Nephron (organoid): ENCODE measurements around the gene TMEM202.

Experiments used
- H3K27ac Mint-ChIP-seq, 3 experiments: 2 replicates each; pipeline ENCODE4 v1.8.0; 2020; ENCODE audit warnings: mixed read lengths in 3 of 3, mild to moderate bottlenecking in 2 of 3, moderate library complexity in 1 of 3
- H3K27me3 Mint-ChIP-seq: 2 replicates; pipeline ENCODE4 v1.8.0; 2021; ENCODE audit warnings: low read depth, mild to moderate bottlenecking, moderate library complexity, mixed read lengths
- H3K36me3 Mint-ChIP-seq: 2 replicates; pipeline ENCODE4 v1.8.0; 2020; ENCODE audit warnings: low read depth, mixed read lengths
- H3K4me1 Mint-ChIP-seq: 2 replicates; pipeline ENCODE4 v1.8.0; 2020; ENCODE audit warnings: mixed read lengths
- H3K4me3 Mint-ChIP-seq, 3 experiments: 2 replicates each; pipeline ENCODE4 v1.8.0; 2020; ENCODE audit warnings: mild to moderate bottlenecking in 3 of 3, mixed read lengths in 3 of 3, moderate library complexity in 2 of 3
- H3K9me3 Mint-ChIP-seq: 2 replicates; pipeline ENCODE4 v1.8.0; 2020; ENCODE audit warnings: mixed read lengths
- CTCF ChIP-seq, 3 experiments: fragments of 200-600 bp; sonication (generic); IDR thresholded peaks; one replicate each; pipeline ENCODE4 v1.5.0; 2021; ENCODE audit warnings: antibody characterized with exemption in 3 of 3; ENCODE audit not compliant: unreplicated experiment in 3 of 3

Gene TMEM202

GRCh38 chr15:72365844-72366243 is 32.3 kb upstream of the TMEM202 start:
- Mint-ChIP-seq H3K4me3 (no peak overlapping the region), H3K27me3 (no peaks in the 10 kb centered on the region), H3K27ac (no peak overlapping the region), H3K9me3 (no peaks in the 10 kb centered on the region), H3K4me1 (no peaks in the 10 kb centered on the region), H3K36me3 (peaks cover 15% of the 10 kb centered on the region)
- no peak for TF ChIP-seq CTCF (IDR thresholded peaks at IDR 0.05; ENCODE audit: unreplicated experiment in 3 of 3)

- H3K4me3 Mint-ChIP-seq = no peak overlapping the region
- H3K27ac Mint-ChIP-seq = no peak overlapping the region
- H3K27me3 Mint-ChIP-seq = no peaks in the 10 kb centered on the region
- H3K36me3 Mint-ChIP-seq = peaks cover 15% of the 10 kb centered on the region
- TF ChIP-seq CTCF (IDR thresholded peaks at IDR 0.05; ENCODE audit: unreplicated experiment in 3 of 3) = no peak
- H3K9me3 Mint-ChIP-seq = no peaks in the 10 kb centered on the region
- no peaks in the 10 kb centered on the region for H3K4me1 Mint-ChIP-seq
Measured at GRCh38 chr15:72368325-72368724, 29.8 kb upstream of the TMEM202 start.

GRCh38 chr15:72368899-72369298 is 29.2 kb upstream of the TMEM202 start:
- Mint-ChIP-seq H3K9me3 (no peaks in the 10 kb centered on the region), H3K4me3 (no peak overlapping the region), H3K27me3 (no peaks in the 10 kb centered on the region), H3K27ac (peak overlapping the region in 1 of 3 experiments; percentile 14), H3K36me3 (peaks cover 15% of the 10 kb centered on the region), H3K4me1 (peaks cover 1% of the 10 kb centered on the region)
- no peak for TF ChIP-seq CTCF (IDR thresholded peaks at IDR 0.05; ENCODE audit: unreplicated experiment in 3 of 3)

GRCh38 chr15:72369964-72370363 is 28.1 kb upstream of the TMEM202 start:
- TF ChIP-seq CTCF (IDR thresholded peaks at IDR 0.05; ENCODE audit: unreplicated experiment in 3 of 3) = no peak
- Mint-ChIP-seq H3K4me3 (no peak overlapping the region), H3K4me1 (peaks cover 12% of the 10 kb centered on the region), H3K36me3 (peaks cover 15% of the 10 kb centered on the region), H3K9me3 (no peaks in the 10 kb centered on the region), H3K27ac (no peak overlapping the region), H3K27me3 (no peaks in the 10 kb centered on the region)

- H3K4me1 Mint-ChIP-seq = peaks cover 28% of the 10 kb centered on the region
- no peak for TF ChIP-seq CTCF (IDR thresholded peaks at IDR 0.05; ENCODE audit: unreplicated experiment in 3 of 3)
- peaks cover 5% of the 10 kb centered on the region for H3K36me3 Mint-ChIP-seq
- peak overlapping the region in 1 of 3 experiments; percentile 37 for H3K4me3 Mint-ChIP-seq
- H3K9me3 Mint-ChIP-seq = no peaks in the 10 kb centered on the region
- H3K27ac Mint-ChIP-seq = no peak overlapping the region
- H3K27me3 Mint-ChIP-seq = peaks cover 3% of the 10 kb centered on the region
Measured at GRCh38 chr15:72372361-72372760, 25.7 kb upstream of the TMEM202 start.

- Mint-ChIP-seq H3K27ac (peak overlapping the region; percentile 83 to 96 (median 92)), H3K4me3 (peak overlapping the region; percentile 92 to 94 (median 93)), H3K36me3 (no peaks in the 10 kb centered on the region), H3K9me3 (no peaks in the 10 kb centered on the region), H3K27me3 (peaks cover 9% of the 10 kb centered on the region), H3K4me1 (peaks cover 28% of the 10 kb centered on the region)
- TF ChIP-seq CTCF (IDR thresholded peaks at IDR 0.05; ENCODE audit: unreplicated experiment in 3 of 3) = no peak
Measured at GRCh38 chr15:72375501-72375845, 22.6 kb upstream of the TMEM202 start.
